ENCODE results near the gene PANK4. TPM values are rescaled to one million over a fixed set of nuclear protein-coding genes. Genes with fewer than 3 reads are reported as not detected.

The PANK4 gene
- total and polyA plus RNA-seq, 12 donors: 13.8 to 50.2 (median 28.4) TPM

DNA sequence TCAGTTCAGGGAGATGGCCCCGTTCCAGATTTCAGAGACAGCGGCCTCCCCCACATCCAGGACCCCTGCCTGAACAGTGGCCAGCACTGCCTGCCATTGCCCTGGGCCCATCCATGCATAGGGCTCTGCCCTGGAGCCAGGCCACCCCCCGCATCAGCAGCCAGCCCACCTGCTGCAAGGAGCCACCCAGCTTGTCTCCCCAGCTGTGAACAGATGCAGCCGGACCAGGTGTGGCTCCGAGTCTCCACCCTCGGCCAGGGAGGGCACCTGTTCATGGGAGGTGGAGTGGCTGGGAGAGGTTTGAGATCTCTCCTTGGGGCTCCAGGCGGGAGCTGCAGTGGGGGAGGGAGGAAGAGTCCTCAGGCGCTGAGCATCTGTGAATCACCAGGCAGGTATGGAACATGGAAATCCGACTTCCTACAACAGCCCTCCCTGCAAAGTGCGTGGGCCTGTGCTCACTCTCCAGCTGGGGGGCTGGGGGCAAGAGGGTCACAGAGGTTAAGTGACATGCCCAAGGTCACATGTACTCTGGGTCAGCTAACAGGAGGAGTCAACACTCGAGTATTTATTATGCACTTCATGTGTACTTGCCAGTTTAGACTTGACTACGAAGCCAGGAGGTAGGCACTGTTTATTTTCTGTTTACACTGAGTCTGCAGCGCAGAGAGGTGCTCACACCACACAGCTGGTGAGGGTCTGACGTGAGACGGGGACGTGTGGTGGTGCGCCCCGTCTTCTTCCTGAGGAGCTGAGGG is 8.5 kb upstream of the PANK4 start:
- WGBS, 4 donors: 51 to 82% (median 60%) methylated on average over 5 to 18 of the region's 18 CpGs
- TF ChIP-seq POLR2A (IDR thresholded peaks at IDR 0.05): no peak
- TF ChIP-seq, protein P1, sequence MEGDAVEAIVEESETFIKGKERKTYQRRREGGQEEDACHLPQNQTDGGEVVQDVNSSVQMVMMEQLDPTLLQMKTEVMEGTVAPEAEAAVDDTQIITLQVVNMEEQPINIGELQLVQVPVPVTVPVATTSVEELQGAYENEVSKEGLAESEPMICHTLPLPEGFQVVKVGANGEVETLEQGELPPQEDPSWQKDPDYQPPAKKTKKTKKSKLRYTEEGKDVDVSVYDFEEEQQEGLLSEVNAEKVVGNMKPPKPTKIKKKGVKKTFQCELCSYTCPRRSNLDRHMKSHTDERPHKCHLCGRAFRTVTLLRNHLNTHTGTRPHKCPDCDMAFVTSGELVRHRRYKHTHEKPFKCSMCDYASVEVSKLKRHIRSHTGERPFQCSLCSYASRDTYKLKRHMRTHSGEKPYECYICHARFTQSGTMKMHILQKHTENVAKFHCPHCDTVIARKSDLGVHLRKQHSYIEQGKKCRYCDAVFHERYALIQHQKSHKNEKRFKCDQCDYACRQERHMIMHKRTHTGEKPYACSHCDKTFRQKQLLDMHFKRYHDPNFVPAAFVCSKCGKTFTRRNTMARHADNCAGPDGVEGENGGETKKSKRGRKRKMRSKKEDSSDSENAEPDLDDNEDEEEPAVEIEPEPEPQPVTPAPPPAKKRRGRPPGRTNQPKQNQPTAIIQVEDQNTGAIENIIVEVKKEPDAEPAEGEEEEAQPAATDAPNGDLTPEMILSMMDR (IDR thresholded peaks at IDR 0.05): no peak
- no peak overlapping the region for H3K27ac ChIP-seq
- H3K36me3 ChIP-seq (replicated peaks in 1 of 2): no peaks in the 10 kb centered on the region
- H3K4me1 ChIP-seq (replicated peaks in 1 of 2): peaks cover 2 to 12% of the 10 kb centered on the region in 2 donors
- intact Hi-C loops (cut with DNase I): loop anchor here in 1 of 2 donors (5.0 kb wide), 1 partner anchor 73 kb away; no protein-coding TSS in a partner anchor
- no peak for DNase-seq
- H3K9me3 ChIP-seq (replicated peaks in 1 of 3): no peaks in the 10 kb centered on the region
- no peak overlapping the region for H3K4me3 ChIP-seq
- H3K27me3 ChIP-seq: peaks cover 35% of the 10 kb centered on the region

DNA sequence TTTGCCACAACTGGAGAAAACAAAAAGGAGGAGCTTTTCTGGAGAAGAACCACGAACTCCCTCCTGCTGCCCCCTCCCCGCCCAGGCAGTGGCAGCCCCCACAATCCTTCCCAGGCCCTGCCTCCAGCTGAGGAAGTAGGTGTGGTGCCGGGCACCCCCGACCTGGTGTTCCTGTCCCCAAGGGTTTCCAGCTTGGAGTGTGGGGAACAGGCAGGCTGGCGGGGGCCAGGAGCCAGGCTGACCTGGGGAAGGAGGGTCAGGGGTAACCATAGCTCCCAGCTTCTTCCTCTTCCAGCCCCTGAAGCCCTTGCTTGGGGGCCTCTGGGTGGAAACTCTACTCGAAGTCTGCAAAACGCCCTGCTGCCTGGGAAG is 7.9 kb upstream of the PANK4 start:
- TF ChIP-seq, protein P1 (IDR thresholded peaks at IDR 0.05): no peak
- TF ChIP-seq POLR2A (IDR thresholded peaks at IDR 0.05): no peak
- DNase-seq: no peak
- Histone ChIP-seq H3K27ac (no peak overlapping the region), H3K4me1 (replicated peaks in 1 of 2) (peaks cover 5 to 15% of the 10 kb centered on the region in 2 donors), H3K9me3 (replicated peaks in 1 of 3) (no peaks in the 10 kb centered on the region), H3K4me3 (no peak overlapping the region), H3K36me3 (replicated peaks in 1 of 2) (no peaks in the 10 kb centered on the region), H3K27me3 (peaks cover 36% of the 10 kb centered on the region)
- intact Hi-C loops (cut with DNase I): loop anchor here in 1 of 2 donors (5.0 kb wide), 1 partner anchor 72 kb away; no protein-coding TSS in a partner anchor
- 49 to 62% (median 52%) methylated on average over 4 to 7 of the region's 7 CpGs for WGBS, 4 donors

DNA sequence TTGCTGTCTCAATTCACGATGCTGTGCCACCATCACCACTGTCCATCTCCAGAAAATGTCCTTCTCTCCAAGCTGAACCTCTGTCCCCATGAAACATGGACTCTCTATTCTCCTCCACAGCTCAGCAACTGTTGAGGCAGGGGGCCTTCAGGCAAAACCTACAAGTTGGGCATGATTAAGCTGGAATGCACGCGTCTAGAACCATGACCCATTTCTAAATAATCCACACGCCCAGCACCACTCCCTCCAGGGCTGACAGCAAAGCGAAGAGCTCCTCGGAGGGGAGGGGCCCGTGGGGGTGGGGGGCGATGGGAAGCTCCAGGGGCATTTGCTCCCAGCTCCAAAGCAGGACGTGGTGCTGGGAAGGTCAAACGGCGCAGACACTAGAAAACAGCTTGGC is 7.0 kb upstream of the PANK4 start:
- Histone ChIP-seq H3K9me3 (replicated peaks in 1 of 3) (no peaks in the 10 kb centered on the region), H3K4me3 (no peak overlapping the region)

DNA sequence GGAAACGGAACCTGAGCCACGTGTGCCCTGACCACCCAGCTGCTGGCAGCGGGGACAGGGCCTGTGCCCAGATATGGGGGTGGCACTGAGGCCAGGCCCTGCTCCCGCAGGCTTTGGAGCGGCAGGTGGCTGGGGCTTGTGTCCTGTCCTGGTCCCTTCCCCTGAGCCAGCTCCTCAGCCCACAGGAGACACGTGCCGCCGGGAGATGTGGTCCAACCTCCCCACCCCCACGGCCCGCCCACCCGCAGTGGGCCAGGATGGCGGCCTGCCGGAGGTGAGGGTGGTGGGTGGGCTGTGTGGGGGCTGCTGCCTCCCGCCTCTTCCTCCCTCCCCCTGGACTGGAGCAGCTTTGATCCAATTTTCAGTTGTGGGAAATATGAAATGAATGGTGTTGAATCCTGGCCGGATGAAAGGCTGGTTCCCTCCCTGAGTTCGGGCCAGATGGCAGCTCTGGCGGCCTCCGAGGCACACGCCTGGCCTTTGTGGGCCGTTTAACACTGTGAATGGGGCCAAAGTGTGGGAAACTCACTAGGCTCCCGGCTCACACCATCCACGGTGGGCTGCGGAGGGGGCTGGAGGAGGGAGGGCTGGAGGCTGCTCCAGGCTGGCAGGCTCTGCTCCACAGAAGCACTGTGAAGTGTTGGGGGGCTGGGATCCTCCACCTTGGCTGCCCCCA is 6.2 kb upstream of the PANK4 start:
- Histone ChIP-seq H3K36me3 (replicated peaks in 1 of 2) (no peaks in the 10 kb centered on the region), H3K4me3 (no peak overlapping the region), H3K27me3 (peaks cover 36% of the 10 kb centered on the region), H3K27ac (no peak overlapping the region), H3K9me3 (replicated peaks in 1 of 3) (no peaks in the 10 kb centered on the region), H3K4me1 (replicated peaks in 1 of 2) (peaks cover 5 to 24% of the 10 kb centered on the region in 2 donors)
- TF ChIP-seq, protein P1 (IDR thresholded peaks at IDR 0.05): no peak
- TF ChIP-seq POLR2A (IDR thresholded peaks at IDR 0.05): no peak
- WGBS, 4 donors: 52 to 100% (median 71%) methylated on average over 1 to 23 of the region's 23 CpGs
- intact Hi-C loops (cut with DNase I): loop anchor here in 1 of 2 donors (5.0 kb wide), 1 partner anchor 70 kb away; no protein-coding TSS in a partner anchor
- DNase-seq: no peak

More for the DNA sequence above, 7.0 kb upstream of the PANK4 start:
- TF ChIP-seq, protein P1 (IDR thresholded peaks at IDR 0.05): no peak
- no peak for TF ChIP-seq POLR2A (IDR thresholded peaks at IDR 0.05)
- intact Hi-C loops (cut with DNase I): loop anchor here in 1 of 2 donors (5.0 kb wide), 1 partner anchor 71 kb away; no protein-coding TSS in a partner anchor
- Histone ChIP-seq H3K4me1 (replicated peaks in 1 of 2) (peaks cover 5 to 19% of the 10 kb centered on the region in 2 donors), H3K27ac (no peak overlapping the region), H3K36me3 (replicated peaks in 1 of 2) (no peaks in the 10 kb centered on the region), H3K27me3 (peaks cover 36% of the 10 kb centered on the region)
- no peak for DNase-seq
- WGBS, 4 donors: 55 to 70% (median 60%) methylated on average over 10 to 11 of the region's 11 CpGs
